GM18858 (cell line): ENCODE measurements around the gene TMEM121B.

Experiments
- ATAC-seq: cut with Tn5 transposase; IDR thresholded peaks from one replicate; pipeline ENCODE4 v1.9.1; 2021; ENCODE audit not compliant: unreplicated experiment

Gene TMEM121B

GRCh38 chr22:17112491-17113042, 8.6 kb downstream of the TMEM121B start:
- no peak for ATAC-seq

GRCh38 chr22:17110791-17111550, 10.2 kb downstream of the TMEM121B start:
- ATAC-seq, result no peak

- ATAC-seq, result no peak
Measured at GRCh38 chr22:17109976-17110375, 11.2 kb downstream of the TMEM121B start.

GRCh38 chr22:17109113-17109865, 11.9 kb downstream of the TMEM121B start:
- ATAC-seq, result no peak

- ATAC-seq, result no peak
Measured at GRCh38 chr22:17108256-17109112, 12.7 kb downstream of the TMEM121B start.

GRCh38 chr22:17107547-17107810, 13.7 kb downstream of the TMEM121B start:
- no peak for ATAC-seq

GRCh38 chr22:17106785-17107546, 14.2 kb downstream of the TMEM121B start:
- ATAC-seq, result no peak

GRCh38 chr22:17106161-17106784, 14.9 kb downstream of the TMEM121B start:
- no peak for ATAC-seq

- no peak for ATAC-seq
Measured at GRCh38 chr22:17105143-17106129, 15.7 kb downstream of the TMEM121B start.

- no peak for ATAC-seq
Measured at GRCh38 chr22:17104336-17104935, 16.7 kb downstream of the TMEM121B start.

GRCh38 chr22:17103351-17103750, 17.8 kb downstream of the TMEM121B start:
- ATAC-seq, result no peak

- ATAC-seq, result no peak
Measured at GRCh38 chr22:17102297-17102667, 18.9 kb downstream of the TMEM121B start.

- no peak for ATAC-seq
Measured at GRCh38 chr22:17101475-17102296, 19.5 kb downstream of the TMEM121B start.

GRCh38 chr22:17100621-17101020, 20.5 kb downstream of the TMEM121B start:
- ATAC-seq, result no peak

GRCh38 chr22:17098379-17098819, 22.8 kb downstream of the TMEM121B start:
- no peak for ATAC-seq

- no peak for ATAC-seq
Measured at GRCh38 chr22:17097701-17098100, 23.5 kb downstream of the TMEM121B start.

GRCh38 chr22:17097062-17097461, 24.1 kb downstream of the TMEM121B start:
- no peak for ATAC-seq

GRCh38 chr22:17096071-17096470, 25.1 kb downstream of the TMEM121B start:
- ATAC-seq, result no peak
